Astrocyte of the spinal cord (primary cell): ENCODE results near the gene CCDC88A.
A peak's percentile ranks its signal among the peaks of the same experiment; 100 is the strongest.

Source experiments
- DNase-seq: peaks from one replicate; pipeline ENCODE4 v3.0.0; 2011; ENCODE audit warnings: low read depth, low spot score
- H3K4me3 ChIP-seq: 2 replicates; pipeline ENCODE4 v1.5.1; 2011; ENCODE audit warnings: low read depth, mild to moderate bottlenecking, low read length, moderate library complexity
- in situ Hi-C: cut with HindIII; loops from 2 replicates; pipeline ENCODE4 v1.10.0; 2017; ENCODE audit warnings: low sequenced_read_pairs
- TF ChIP-seq, protein P1 (sequence below): IDR thresholded peaks from 2 replicates; pipeline ENCODE4 v1.5.1; 2012; ENCODE audit warnings: low read depth, mild to moderate bottlenecking, low read length, inconsistent platforms

Gene CCDC88A, protein sequence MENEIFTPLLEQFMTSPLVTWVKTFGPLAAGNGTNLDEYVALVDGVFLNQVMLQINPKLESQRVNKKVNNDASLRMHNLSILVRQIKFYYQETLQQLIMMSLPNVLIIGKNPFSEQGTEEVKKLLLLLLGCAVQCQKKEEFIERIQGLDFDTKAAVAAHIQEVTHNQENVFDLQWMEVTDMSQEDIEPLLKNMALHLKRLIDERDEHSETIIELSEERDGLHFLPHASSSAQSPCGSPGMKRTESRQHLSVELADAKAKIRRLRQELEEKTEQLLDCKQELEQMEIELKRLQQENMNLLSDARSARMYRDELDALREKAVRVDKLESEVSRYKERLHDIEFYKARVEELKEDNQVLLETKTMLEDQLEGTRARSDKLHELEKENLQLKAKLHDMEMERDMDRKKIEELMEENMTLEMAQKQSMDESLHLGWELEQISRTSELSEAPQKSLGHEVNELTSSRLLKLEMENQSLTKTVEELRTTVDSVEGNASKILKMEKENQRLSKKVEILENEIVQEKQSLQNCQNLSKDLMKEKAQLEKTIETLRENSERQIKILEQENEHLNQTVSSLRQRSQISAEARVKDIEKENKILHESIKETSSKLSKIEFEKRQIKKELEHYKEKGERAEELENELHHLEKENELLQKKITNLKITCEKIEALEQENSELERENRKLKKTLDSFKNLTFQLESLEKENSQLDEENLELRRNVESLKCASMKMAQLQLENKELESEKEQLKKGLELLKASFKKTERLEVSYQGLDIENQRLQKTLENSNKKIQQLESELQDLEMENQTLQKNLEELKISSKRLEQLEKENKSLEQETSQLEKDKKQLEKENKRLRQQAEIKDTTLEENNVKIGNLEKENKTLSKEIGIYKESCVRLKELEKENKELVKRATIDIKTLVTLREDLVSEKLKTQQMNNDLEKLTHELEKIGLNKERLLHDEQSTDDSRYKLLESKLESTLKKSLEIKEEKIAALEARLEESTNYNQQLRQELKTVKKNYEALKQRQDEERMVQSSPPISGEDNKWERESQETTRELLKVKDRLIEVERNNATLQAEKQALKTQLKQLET (N-terminal part only)

DNA sequence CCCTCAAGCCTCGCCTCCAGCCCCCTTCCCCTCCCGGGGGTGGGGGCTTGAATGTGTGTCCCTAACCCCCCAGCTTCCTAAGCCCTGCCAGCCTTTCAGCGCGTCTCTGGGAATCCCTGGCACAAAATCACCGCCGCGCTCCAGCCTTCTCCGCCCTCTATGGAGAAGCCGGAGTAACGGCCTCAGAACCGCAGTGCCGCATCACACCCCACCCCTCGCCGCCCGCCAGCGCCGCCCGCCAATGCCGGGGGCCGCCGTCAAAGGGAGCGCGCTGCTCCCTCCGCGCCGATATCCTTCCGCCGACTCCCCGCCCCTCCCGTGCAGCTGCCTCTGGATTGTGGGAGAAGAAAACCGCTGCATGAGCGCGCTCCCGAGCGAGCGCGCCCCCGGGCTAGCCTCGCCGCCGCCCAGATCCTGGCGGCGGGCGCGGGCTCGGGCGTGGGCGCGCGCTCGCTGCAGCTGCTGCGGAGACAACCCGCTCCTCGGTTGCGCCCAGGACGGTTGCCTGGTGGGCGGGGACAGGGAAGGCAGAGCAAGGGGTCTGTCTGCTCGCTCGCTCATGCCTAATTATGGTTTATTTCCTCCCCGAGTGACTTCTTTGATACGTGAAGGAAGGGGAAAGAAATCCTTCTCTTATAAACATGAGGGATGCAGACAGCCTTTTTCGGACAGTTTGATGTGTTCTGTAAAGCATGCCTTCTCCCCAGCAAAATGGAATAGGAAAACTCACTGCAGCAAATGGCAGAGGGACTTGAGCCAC is at the start of gene CCDC88A:
Gene CCDC88A (minus strand): TSS at position 178 of the 760 bp plus-strand sequence. CDS start 777 bp downstream, outside the sequence.
- in situ Hi-C loops = no loop called here
- peak within 1 kb of the TSS; percentile 98 for H3K4me3 ChIP-seq

GRCh38 chr2:55461679-55462078 is 42.0 kb upstream of the CCDC88A start:
- no peak overlapping the region for H3K4me3 ChIP-seq
- DNase-seq = no peak
- TF ChIP-seq, protein P1, sequence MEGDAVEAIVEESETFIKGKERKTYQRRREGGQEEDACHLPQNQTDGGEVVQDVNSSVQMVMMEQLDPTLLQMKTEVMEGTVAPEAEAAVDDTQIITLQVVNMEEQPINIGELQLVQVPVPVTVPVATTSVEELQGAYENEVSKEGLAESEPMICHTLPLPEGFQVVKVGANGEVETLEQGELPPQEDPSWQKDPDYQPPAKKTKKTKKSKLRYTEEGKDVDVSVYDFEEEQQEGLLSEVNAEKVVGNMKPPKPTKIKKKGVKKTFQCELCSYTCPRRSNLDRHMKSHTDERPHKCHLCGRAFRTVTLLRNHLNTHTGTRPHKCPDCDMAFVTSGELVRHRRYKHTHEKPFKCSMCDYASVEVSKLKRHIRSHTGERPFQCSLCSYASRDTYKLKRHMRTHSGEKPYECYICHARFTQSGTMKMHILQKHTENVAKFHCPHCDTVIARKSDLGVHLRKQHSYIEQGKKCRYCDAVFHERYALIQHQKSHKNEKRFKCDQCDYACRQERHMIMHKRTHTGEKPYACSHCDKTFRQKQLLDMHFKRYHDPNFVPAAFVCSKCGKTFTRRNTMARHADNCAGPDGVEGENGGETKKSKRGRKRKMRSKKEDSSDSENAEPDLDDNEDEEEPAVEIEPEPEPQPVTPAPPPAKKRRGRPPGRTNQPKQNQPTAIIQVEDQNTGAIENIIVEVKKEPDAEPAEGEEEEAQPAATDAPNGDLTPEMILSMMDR = no peak
- in situ Hi-C loops = no loop called here

More for the DNA sequence above, at the start of gene CCDC88A:
- peak; percentile 99 for DNase-seq
- TF ChIP-seq, protein P1 = peak; percentile 24

DNA sequence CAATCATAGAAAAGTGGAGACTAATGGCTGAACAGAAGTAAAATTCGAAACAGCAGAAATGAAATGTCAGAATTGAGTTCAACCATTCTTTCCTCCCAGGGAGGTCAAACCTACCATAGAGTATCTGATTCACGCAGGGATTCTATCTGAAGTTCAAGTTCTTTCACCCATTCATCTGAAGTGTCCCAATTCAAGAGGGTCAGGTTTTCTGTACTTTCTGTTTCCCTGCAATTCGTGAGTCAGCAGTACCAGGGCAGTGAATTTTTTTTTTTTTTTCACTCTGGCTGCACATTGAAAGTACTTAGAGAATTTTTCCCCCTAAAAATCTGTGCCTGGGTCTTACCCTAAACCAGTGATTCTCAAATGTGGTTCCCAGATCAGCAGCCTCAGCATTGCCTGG is 40.9 kb upstream of the CCDC88A start:
- in situ Hi-C loops = no loop called here
- DNase-seq = no peak
- TF ChIP-seq, protein P1 = no peak
- no peak overlapping the region for H3K4me3 ChIP-seq

DNA sequence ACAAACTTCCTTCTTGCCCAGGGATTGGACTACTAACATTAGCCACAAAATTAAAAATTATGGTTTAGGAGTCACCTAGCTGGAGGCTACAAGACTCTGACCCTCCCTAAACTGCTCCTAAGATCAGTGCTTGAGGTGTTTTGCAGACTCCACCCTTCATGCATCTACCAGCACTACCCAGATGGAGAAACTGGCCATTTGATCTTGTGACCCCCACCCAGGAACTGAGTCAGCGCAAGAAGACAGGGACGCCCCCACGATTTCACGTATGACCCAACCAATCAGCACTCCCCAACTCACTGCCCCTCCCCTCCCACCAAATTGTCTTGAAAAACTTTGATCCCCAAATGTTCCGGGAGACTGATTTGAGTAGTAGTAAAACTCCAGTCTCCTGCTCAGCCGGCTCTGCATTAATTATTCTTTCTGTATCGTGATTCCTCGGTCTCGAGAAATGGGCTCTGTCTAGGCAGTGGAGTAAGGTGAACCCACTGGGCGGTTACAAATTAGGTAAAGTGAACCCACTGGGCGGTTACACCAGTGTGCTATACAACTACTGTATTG is 40.1 kb upstream of the CCDC88A start:
- TF ChIP-seq, protein P1 = no peak
- H3K4me3 ChIP-seq = no peak overlapping the region
- in situ Hi-C loops = no loop called here
- DNase-seq = no peak

GRCh38 chr2:55459279-55459678 is 39.6 kb upstream of the CCDC88A start:
- in situ Hi-C loops = no loop called here
- H3K4me3 ChIP-seq = no peak overlapping the region
- TF ChIP-seq, protein P1 = no peak
- no peak for DNase-seq
